Activated CD8-positive, alpha-beta memory T cell treated with anti-CD3 and anti-CD28 coated beads for 36 hours (primary cell): ENCODE data around the gene NUP35. TPM values are rescaled to one million over a fixed set of nuclear protein-coding genes. Genes with fewer than 3 reads are reported as not detected.
"Not testable (repeated sequence)": the region's sequence is repeated elsewhere in the genome, so short reads cannot be mapped to it uniquely, and the experiment has no call there.

ENCODE experiments used
- CTCF ChIA-PET: fragments of 350-600 bp; sonication (Branson Sonifier 250); formaldehyde crosslinking; loops from one replicate; lab custom pipeline; 2021; ENCODE audit warnings: antibody characterized with exemption; lab: Charles Lee
- POLR2A ChIA-PET: fragments of 350-600 bp; sonication (Branson Sonifier 250); formaldehyde crosslinking; loops from one replicate; lab custom pipeline; 2021; ENCODE audit warnings: antibody characterized with exemption; lab: Charles Lee
- total RNA-seq, 2 experiments: library from RNA; stranded (reverse); gene quantifications; one replicate each; pipeline ENCODE4 v1.2.3, GENCODE V29; 2021

Gene NUP35
- total RNA-seq, 2 experiments from 2014 or later, result 41.9 to 45.5 TPM

- ChIA-PET CTCF (no interaction called here), POLR2A (no interaction called here)
Measured at GRCh38 chr2:183125659-183126341, 1.6 kb downstream of the NUP35 start.

DNA sequence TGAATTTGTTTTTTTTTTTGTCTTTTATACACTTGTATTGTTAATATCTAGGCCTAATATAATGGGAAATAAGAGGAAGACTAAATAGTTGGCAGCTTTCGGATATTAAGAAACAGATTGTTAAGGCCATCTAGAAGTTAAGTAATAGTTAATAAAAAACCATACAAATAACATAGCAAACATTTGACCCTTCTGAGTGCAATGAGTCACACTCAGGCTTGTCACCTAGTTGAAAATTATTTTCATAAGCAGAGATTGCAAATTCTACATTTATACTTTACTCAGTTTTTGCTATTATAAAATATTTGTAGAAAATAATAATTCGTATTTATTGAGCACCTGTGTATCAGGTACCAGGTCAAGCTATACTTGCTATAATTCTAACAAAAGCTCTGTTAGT is 2.4 kb downstream of the NUP35 start:
- ChIA-PET CTCF (no interaction called here), POLR2A (no interaction called here)

DNA sequence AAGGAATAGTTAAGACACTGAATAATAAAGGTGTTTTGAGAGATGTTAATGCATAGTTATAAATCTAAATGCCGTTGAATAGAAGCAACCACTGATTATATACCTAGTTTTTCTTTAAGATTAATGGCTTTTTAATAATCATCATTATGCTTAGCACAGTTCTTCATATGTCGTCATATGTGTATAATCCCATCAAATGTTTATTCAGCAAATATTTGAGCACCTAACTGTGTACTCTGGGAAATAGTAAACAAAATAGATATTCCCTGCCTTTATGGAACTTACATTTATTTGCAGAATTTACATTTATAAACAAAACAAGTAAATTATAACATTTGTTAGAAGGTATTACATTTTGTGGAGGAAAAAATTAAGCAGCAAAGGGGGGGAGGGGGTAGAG is 9.8 kb downstream of the NUP35 start:
- POLR2A ChIA-PET, result no interaction called here
- CTCF ChIA-PET, result no interaction called here

DNA sequence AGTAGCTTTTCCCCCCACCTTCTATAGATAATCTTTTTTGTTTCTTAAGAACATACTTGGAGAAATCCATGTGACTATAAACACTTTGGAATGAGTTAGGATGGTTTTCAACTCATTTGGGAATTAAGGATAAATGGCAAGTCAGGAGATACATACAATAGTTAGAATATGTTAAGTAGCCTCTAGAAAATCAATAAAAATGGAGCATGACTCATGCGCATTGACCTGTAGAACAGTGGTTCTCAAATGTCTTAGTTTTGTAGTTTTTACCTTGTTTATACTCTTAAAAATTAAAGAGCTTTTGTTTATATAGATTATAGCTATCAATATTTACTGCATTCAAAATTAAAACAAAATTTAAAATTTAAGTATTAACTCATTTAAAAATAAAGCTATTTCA is 24.7 kb downstream of the NUP35 start:
- CTCF ChIA-PET, result no interaction called here
- POLR2A ChIA-PET, result no interaction called here

GRCh38 chr2:183149489-183149888 is 25.2 kb downstream of the NUP35 start:
- CTCF ChIA-PET, result no interaction called here
- POLR2A ChIA-PET, result no interaction called here

DNA sequence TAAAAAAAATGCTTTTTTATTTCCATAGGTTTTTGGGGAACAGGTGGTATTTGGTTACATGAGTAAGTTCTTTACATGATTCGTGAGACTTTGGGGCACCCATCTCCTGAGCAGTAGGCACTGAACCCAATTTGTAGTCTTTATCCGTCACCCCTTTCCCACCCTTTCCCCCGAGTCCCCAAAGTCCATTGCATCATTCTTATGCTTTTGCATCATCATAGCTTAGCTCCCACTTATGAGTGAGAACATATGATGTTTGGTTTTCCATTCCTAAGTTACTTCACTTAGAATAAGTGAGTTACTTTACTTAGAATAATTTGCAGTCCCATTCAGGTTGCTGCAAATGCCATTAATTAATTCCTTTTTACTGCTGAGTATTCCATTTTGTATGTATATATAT is 28.0 kb downstream of the NUP35 start:
- CTCF ChIA-PET, result not testable (repeated sequence)

DNA sequence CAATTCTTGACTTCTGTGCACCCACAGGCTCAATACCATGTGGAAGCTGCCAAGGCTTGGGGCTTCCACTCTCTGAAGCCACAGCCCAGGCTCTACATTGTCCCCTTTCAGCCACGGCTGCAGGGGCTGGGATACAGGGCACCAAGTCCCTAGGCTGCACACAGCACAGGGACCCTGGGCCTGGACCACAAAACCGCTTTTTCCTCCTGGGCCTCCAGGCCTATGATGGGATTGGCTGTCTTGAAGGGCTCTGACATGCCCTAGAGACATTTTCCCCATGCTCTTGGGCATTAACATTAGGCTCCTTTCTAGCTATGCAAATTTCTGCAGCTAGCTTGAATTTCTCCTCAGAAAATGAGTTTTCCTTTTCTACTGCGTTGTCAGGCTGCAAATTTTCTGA is 29.7 kb downstream of the NUP35 start:
- ChIA-PET POLR2A (interaction anchor here (0.5 kb wide), 1 partner anchor 96 kb away, joined by 3 read pairs; no protein-coding TSS in a partner anchor), CTCF (interaction anchor here (0.6 kb wide), 1 partner anchor 26 kb away, joined by 3 read pairs; no protein-coding TSS in a partner anchor)

More for the DNA sequence above, 28.0 kb downstream of the NUP35 start:
- POLR2A ChIA-PET, result not testable (repeated sequence)

- POLR2A ChIA-PET, result not testable (repeated sequence)
Measured at GRCh38 chr2:183154772-183155171, 30.5 kb downstream of the NUP35 start.

DNA sequence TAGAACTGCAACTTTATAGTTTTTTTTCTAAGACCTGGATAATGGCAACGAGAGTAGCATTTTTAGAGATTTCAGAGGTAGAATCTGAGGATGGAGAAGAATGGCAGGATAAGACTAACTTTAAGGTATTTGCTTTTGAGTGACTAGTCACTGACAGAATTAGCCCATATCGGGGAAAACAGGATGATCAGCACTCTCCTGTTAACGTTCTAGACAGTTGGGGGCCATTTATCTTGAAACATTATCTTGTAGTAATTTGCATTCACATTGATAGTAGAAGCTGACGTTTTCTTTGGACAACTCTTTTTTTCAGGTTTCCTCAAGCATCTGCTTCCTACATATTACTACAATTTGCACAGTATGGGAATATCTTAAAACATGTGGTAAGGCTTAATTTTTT is 32.9 kb downstream of the NUP35 start:
- CTCF ChIA-PET, result no interaction called here
- POLR2A ChIA-PET, result no interaction called here

More at GRCh38 chr2:183154772-183155171, 30.5 kb downstream of the NUP35 start:
- CTCF ChIA-PET, result interaction anchor here (0.6 to 1.2 kb wide), 2 partner anchors 12 to 27 kb away, joined by 3 to 4 read pairs; no protein-coding TSS in a partner anchor

DNA sequence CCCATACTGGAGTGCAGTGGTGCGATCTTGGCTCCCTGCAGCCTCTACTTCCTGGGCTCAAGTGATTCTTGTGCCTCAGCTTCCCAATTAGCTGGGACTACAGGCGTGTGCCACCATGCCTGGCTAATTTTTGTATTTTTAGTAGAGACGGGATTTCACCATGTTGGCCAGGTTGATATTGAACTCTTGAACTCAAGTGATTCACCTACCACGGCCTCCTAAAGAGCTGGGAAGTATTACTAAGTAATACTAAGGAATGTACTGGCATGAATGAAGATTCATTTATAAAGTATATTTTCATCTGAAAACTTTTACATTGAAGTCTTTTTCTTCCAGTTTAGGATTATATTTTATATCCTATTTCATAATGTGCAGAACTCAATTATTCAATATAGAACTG is 38.1 kb downstream of the NUP35 start:
- POLR2A ChIA-PET, result no interaction called here
- CTCF ChIA-PET, result no interaction called here

DNA sequence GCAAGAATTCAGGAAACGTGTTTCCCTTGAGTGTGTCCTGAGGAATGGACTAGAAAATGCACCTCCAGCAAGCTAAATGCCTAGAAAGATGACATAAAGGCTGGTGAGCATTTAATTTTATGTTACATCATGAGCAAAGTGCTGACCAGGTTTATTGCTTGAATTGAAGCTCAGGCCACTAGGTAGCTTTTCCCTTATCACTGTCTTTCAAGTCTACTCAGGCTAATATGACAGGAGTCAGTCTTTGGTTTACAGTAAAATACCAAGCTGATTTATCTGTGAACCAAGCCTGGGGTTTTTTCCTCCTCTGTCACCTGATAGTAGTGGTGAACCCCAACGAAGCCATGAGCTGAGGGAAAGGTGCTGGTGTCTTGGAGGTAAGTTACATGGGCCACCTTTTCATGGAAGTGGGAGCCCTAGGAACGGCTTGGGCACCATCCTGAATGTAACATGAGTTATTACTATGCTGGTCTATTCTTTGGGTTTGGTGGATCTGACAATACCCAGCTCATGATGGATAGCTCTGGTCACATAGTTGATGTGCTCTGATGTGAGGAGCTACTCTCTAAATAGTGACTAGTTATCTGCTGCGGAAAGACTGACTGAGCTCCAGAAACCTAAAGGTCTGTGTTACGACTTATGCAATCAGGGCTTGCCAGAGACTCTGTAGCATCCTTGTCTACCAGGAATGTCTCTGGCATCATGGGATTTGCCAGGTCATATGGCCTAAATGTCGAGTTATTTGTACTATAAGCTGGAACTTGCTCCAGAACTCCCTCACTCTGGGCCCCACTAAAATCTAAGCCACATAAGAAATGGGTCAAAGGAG is 39.8 kb downstream of the NUP35 start:
- POLR2A ChIA-PET, result no interaction called here
- CTCF ChIA-PET, result interaction anchor here (0.5 to 0.6 kb wide), 2 partner anchors 27 to 87 kb away, joined by 3 to 5 read pairs; no protein-coding TSS in a partner anchor

DNA sequence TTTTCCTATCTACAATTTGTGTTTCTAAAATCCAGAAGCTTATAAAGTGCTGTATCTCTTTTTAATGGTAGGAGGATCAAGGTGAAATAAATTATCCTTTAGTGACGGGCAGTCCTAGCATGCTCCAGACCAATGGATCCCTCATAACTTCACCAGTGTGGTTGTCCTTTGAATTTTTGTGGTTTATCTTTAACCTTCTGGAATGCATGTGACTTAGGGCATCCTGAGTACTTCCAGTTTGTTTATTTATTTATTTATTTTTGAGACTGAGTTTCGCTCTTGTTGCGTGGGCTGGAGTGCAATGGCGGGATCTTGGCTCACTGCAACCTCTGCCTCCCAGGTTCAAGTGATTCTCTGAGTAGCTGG is 40.4 kb downstream of the NUP35 start:
- ChIA-PET CTCF (interaction anchor here (0.5 kb wide), 1 partner anchor 26 kb away, joined by 5 read pairs; no protein-coding TSS in a partner anchor), POLR2A (no interaction called here)

DNA sequence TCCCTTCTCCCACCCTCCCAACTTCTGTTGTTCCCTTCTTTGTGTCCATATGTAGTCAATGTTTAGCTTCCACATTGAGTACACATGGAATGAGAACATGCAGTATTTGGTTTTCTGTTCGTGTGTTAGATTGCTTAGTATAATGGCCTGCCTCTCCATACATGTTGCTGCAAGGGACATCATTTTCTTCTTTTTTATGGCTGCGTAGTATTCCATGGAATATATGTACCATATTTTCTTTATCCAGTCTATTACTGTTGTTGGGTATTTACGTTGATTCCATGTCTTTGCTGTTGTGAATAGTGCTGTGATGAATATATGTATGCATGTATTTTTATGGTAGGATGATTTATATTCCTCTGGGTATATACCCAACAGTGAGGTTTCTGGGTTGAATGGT is 42.0 kb downstream of the NUP35 start:
- POLR2A ChIA-PET, result no interaction called here

GRCh38 chr2:183166976-183167375 is 42.7 kb downstream of the NUP35 start:
- CTCF ChIA-PET, POLR2A ChIA-PET: not testable (repeated sequence)

More for the DNA sequence above, 42.0 kb downstream of the NUP35 start:
- CTCF ChIA-PET, result no interaction called here

GRCh38 chr2:183172220-183172887 is 48.1 kb downstream of the NUP35 start:
- POLR2A ChIA-PET, result no interaction called here
- CTCF ChIA-PET, result no interaction called here

GRCh38 chr2:183179156-183179555 is 54.9 kb downstream of the NUP35 start:
- POLR2A ChIA-PET, result no interaction called here
- CTCF ChIA-PET, result no interaction called here

- ChIA-PET POLR2A (no interaction called here), CTCF (no interaction called here)
Measured at GRCh38 chr2:183185534-183185933, 61.3 kb downstream of the NUP35 start.

GRCh38 chr2:183186296-183186695 is 62.1 kb downstream of the NUP35 start:
- CTCF ChIA-PET, result no interaction called here
- POLR2A ChIA-PET, result no interaction called here

GRCh38 chr2:183186766-183187165 is 62.5 kb downstream of the NUP35 start:
- POLR2A ChIA-PET, result no interaction called here
- CTCF ChIA-PET, result no interaction called here

DNA sequence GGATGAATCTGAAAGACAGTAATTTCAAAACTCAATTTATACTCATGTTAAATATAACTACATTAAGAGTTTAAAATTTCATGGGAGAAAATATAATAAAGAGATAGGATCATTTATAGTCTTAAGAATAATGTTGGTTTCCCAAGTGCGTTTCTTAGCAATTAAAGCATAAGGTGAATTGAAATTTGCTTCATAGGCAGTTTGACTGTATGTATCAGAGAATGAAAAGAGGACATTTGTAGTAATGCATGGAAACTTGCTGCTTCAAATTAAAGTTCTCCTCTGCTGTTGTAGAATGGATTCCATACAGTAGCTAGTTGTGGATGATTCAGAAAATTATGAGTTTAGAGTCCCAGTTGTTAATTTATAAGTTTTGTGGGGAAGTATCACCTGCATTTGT is 68.1 kb downstream of the NUP35 start:
- ChIA-PET CTCF (no interaction called here), POLR2A (no interaction called here)
